PC-3 (cell line): ENCODE measurements around the gene TIMM17A. TPM values are rescaled to one million over a fixed set of nuclear protein-coding genes. Genes with fewer than 3 reads are reported as not detected.

Experiments used
- ATAC-seq: fragments of 200-7000 bp; cut with Tn5 transposase; 2 replicates; pipeline ENCODE4 v1.9.1; 2020; ENCODE audit warnings: mild to moderate bottlenecking, moderate library complexity
- BruUV-seq: library from RNA; stranded (reverse); fragments of 400-500 nt; replicated peaks from 2 replicates; lab custom pipeline; 2021; lab: Mats Ljungman, UMichigan
- CTCF ChIA-PET: fragments of 300-600 bp; sonication (Branson Sonifier 250); formaldehyde crosslinking; loops from one replicate; lab custom pipeline; 2022; ENCODE audit warnings: antibody characterized with exemption; lab: Charles Lee
- POLR2A ChIA-PET: fragments of 300-600 bp; sonication (Branson Sonifier 250); formaldehyde crosslinking; loops from one replicate; lab custom pipeline; 2022; ENCODE audit warnings: antibody characterized with exemption; ENCODE audit not compliant: unreplicated experiment; lab: Charles Lee
- DNase-seq: peaks from one replicate; pipeline ENCODE4 v3.0.0-alpha.2; 2015
- H2AFZ ChIP-seq: fragments of 300-600 bp; sonication (generic); 2 replicates; pipeline ENCODE4 v1.6.0; 2016; ENCODE audit warnings: antibody characterized with exemption, low read length
- H3F3A ChIP-seq: fragments of 300-600 bp; sonication (generic); one replicate; pipeline ENCODE4 v1.6.0; 2017; ENCODE audit warnings: antibody characterized with exemption, low read length, control low read depth, mild to moderate bottlenecking; ENCODE audit not compliant: unreplicated experiment
- H3K27ac ChIP-seq: fragments of 300-600 bp; sonication (generic); 2 replicates; pipeline ENCODE4 v1.5.1; 2016; ENCODE audit warnings: mild to moderate bottlenecking, low read length
- H3K27me3 ChIP-seq: fragments of 300-600 bp; sonication (generic); 2 replicates; pipeline ENCODE4 v1.6.1; 2016; ENCODE audit warnings: low read length, mixed read lengths
- H3K36me3 ChIP-seq: fragments of 300-600 bp; sonication (generic); 2 replicates; pipeline ENCODE4 v1.6.1; 2016; ENCODE audit warnings: low read depth, mixed run types, low read length, mixed read lengths
- H3K4me1 ChIP-seq: fragments of 300-600 bp; sonication (generic); 2 replicates; pipeline ENCODE4 v1.5.1; 2016; ENCODE audit warnings: low read length; ENCODE audit not compliant: insufficient read depth
- H3K4me2 ChIP-seq: fragments of 300-600 bp; sonication (generic); 2 replicates; pipeline ENCODE4 v1.6.0; 2016; ENCODE audit warnings: low read length
- H3K4me3 ChIP-seq: fragments of 300-600 bp; sonication (generic); 2 replicates; pipeline ENCODE4 v1.5.1; 2016; ENCODE audit warnings: mild to moderate bottlenecking, low read length, mixed read lengths
- H3K79me2 ChIP-seq: fragments of 300-600 bp; sonication (generic); 2 replicates; pipeline ENCODE4 v1.6.1; 2017; ENCODE audit warnings: low read length, mixed read lengths
- H3K9ac ChIP-seq: fragments of 300-600 bp; sonication (generic); 2 replicates; pipeline ENCODE4 v1.6.0; 2016; ENCODE audit warnings: mild to moderate bottlenecking, low read length
- H3K9me2 ChIP-seq: fragments of 300-600 bp; sonication (generic); replicated peaks from 2 replicates; pipeline ENCODE4 v1.6.1; 2016; ENCODE audit warnings: mixed run types, low read length, mixed read lengths
- H3K9me3 ChIP-seq: fragments of 300-600 bp; sonication (generic); 2 replicates; pipeline ENCODE4 v1.6.1; 2016; ENCODE audit warnings: low read length, mixed read lengths
- H4K20me1 ChIP-seq: fragments of 300-600 bp; sonication (generic); 2 replicates; pipeline ENCODE4 v1.6.1; 2016; ENCODE audit warnings: low read length, mixed read lengths
- CTCF ChIP-seq: fragments of 300-600 bp; sonication (generic); conservative IDR thresholded peaks from 2 replicates; pipeline ENCODE4 v1.5.1; 2017; ENCODE audit warnings: antibody characterized with exemption, low read depth, mild to moderate bottlenecking, low read length
- EZH2 ChIP-seq: fragments of 300-600 bp; sonication (generic); IDR thresholded peaks from one replicate; pipeline ENCODE4 v1.6.1; 2017; ENCODE audit warnings: antibody characterized with exemption, mild to moderate bottlenecking, low read length; ENCODE audit not compliant: unreplicated experiment
- EZH2phosphoT487 ChIP-seq: fragments of 300-600 bp; sonication (generic); IDR thresholded peaks from 2 replicates; pipeline ENCODE4 v1.6.1; 2018; ENCODE audit warnings: mild to moderate bottlenecking, antibody characterized with exemption, low read length, borderline replicate concordance
- intact Hi-C: fragments of 100-400 bp; cut with micrococcal nuclease; formaldehyde crosslinking; loops from 2 replicates; pipeline ENCODE4 v1.9.0; 2023
- total RNA-seq: library from RNA; depleted of rRNA; stranded (reverse); fragments of >200 nt; gene quantifications from 2 replicates; pipeline ENCODE4 v1.2.3, GENCODE V29; 2014

The TIMM17A gene
- total RNA-seq, 1 experiment from 2014 or later, result 57.7 TPM

GRCh38 chr1:201917362-201918033 lies 37.8 kb upstream of the TIMM17A start:
- no TSS peak for BruUV-seq
- intact Hi-C loops, result no loop called here
- H4K20me1 ChIP-seq, result no peaks in the 10 kb centered on the region
- H3K27me3 ChIP-seq, result no peaks in the 10 kb centered on the region
- ChIA-PET CTCF (no interaction called here), POLR2A (no interaction called here)
- ATAC-seq (no peak), DNase-seq (no peak)
- no peaks in the 10 kb centered on the region for H3K36me3 ChIP-seq
- H3K9me3 ChIP-seq, result no peaks in the 10 kb centered on the region
- no peak overlapping the region for H3K9ac ChIP-seq
- H3K4me3 ChIP-seq, result no peak overlapping the region
- no peaks in the 10 kb centered on the region for H3F3A ChIP-seq
- no peak for TF ChIP-seq EZH2
- TF ChIP-seq EZH2phosphoT487, result no peak
- no peak for TF ChIP-seq CTCF
- H3K79me2 ChIP-seq, result no peaks in the 10 kb centered on the region
- H3K27ac ChIP-seq, result no peak overlapping the region
- H2AFZ ChIP-seq, result no peak overlapping the region
- H3K4me1 ChIP-seq, result no peaks in the 10 kb centered on the region
- H3K4me2 ChIP-seq, result no peak overlapping the region
- no peaks in the 10 kb centered on the region for H3K9me2 ChIP-seq

GRCh38 chr1:201918343-201918742 lies 37.0 kb upstream of the TIMM17A start:
- Histone ChIP-seq H3K9me2 (no peaks in the 10 kb centered on the region), H3K4me2 (no peak overlapping the region), H3K4me1 (no peaks in the 10 kb centered on the region), H4K20me1 (no peaks in the 10 kb centered on the region), H3K27ac (no peak overlapping the region), H3K9ac (no peak overlapping the region), H3K27me3 (no peaks in the 10 kb centered on the region), H3K4me3 (no peak overlapping the region), H3F3A (no peaks in the 10 kb centered on the region), H2AFZ (no peak overlapping the region), H3K36me3 (no peaks in the 10 kb centered on the region), H3K79me2 (no peaks in the 10 kb centered on the region), H3K9me3 (no peaks in the 10 kb centered on the region)
- BruUV-seq, result no TSS peak
- TF ChIP-seq EZH2phosphoT487, result no peak
- intact Hi-C loops, result no loop called here
- POLR2A ChIA-PET, result no interaction called here
- ATAC-seq, result no peak
- no peak for DNase-seq
- CTCF ChIA-PET, result no interaction called here

- CTCF ChIA-PET, result no interaction called here
- POLR2A ChIA-PET, result no interaction called here
These were observed 33.2 kb upstream of the TIMM17A start for GRCh38 chr1:201921952-201922558.

More at GRCh38 chr1:201921952-201922558, 33.2 kb upstream of the TIMM17A start:
- H3K79me2 ChIP-seq, result no peaks in the 10 kb centered on the region
- intact Hi-C loops, result no loop called here
- H3F3A ChIP-seq, result no peaks in the 10 kb centered on the region
- ATAC-seq (no peak), DNase-seq (no peak)
- no peaks in the 10 kb centered on the region for H3K9me2 ChIP-seq
- H4K20me1 ChIP-seq, result no peaks in the 10 kb centered on the region
- H3K9ac ChIP-seq, result no peak overlapping the region
- no peaks in the 10 kb centered on the region for H3K36me3 ChIP-seq
- no peak for TF ChIP-seq EZH2
- TF ChIP-seq EZH2phosphoT487, result no peak
- TF ChIP-seq CTCF, result no peak
- no peaks in the 10 kb centered on the region for H3K4me1 ChIP-seq
- no peak overlapping the region for H3K27ac ChIP-seq
- H3K27me3 ChIP-seq, result no peaks in the 10 kb centered on the region
- no peaks in the 10 kb centered on the region for H3K9me3 ChIP-seq
- H3K4me2 ChIP-seq, result no peak overlapping the region
- BruUV-seq, result no TSS peak
- H2AFZ ChIP-seq, result peak overlapping the region; percentile 57; the same call in 1 of the 2 replicates
- no peak overlapping the region for H3K4me3 ChIP-seq
